Measurements from ENCODE around the gene FOXO1. TPM values are rescaled to one million over a fixed set of nuclear protein-coding genes. Genes with fewer than 3 reads are reported as not detected.

The FOXO1 gene
- total RNA-seq, 4 donors from 2014 or later = 9.1 to 42.3 (median 14.2) TPM

GRCh38 chr13:40639221-40639681, 27.2 kb downstream of the FOXO1 start:
- TF ChIP-seq POLR2A (IDR thresholded peaks at IDR 0.05) = no peak
- no peak for TF ChIP-seq CTCF (IDR thresholded peaks at IDR 0.05)
- Histone ChIP-seq H3K9me3 (no peaks in the 10 kb centered on the region), H3K27me3 (no peaks in the 10 kb centered on the region), H3K27ac (peak overlapping the region in 2 of 4 donors; percentile 46 to 67), H3K4me3 (no peak overlapping the region), H3K4me1 (peaks cover 6 to 88% (median 37%) of the 10 kb centered on the region in 3 donors), H3K36me3 (no peaks in the 10 kb centered on the region)
- no peak for DNase-seq
- intact Hi-C loops (cut with DNase I) = no loop called here
- WGBS, 2 donors = 50 to 61% methylated on average over 4 of the region's 4 CpGs

DNA sequence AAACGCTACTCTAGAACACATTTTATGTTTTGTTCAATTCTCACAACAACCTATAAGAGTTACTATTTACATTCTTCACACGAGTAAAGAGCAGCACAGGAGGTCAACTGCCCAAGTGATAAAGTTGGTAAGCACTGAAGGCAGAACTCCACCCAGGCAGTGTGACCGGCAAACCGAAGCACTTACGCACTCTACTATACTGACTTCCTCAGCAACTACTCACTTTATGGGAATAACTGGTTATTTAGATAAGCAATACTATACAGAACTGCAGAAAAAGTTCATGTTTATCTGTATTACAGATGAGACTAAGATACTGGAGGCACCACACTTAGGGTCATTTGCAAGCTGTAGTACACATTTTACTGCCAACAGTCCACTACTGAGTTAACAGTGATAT, 28.8 kb downstream of the FOXO1 start:
- DNase-seq = no peak
- H3K27ac ChIP-seq = peak overlapping the region in 1 of 4 donors; percentile 7
- H3K4me3 ChIP-seq = no peak overlapping the region
- TF ChIP-seq POLR2A (IDR thresholded peaks at IDR 0.05) (no peak), CTCF (IDR thresholded peaks at IDR 0.05) (no peak)
- 64 to 70% methylated on average over 5 of the region's 5 CpGs for WGBS, 2 donors
- H3K9me3 ChIP-seq = no peaks in the 10 kb centered on the region
- no peaks in the 10 kb centered on the region for H3K36me3 ChIP-seq
- H3K27me3 ChIP-seq = no peaks in the 10 kb centered on the region
- peaks cover 6 to 79% (median 34%) of the 10 kb centered on the region in 3 donors for H3K4me1 ChIP-seq
- intact Hi-C loops (cut with DNase I) = no loop called here

- no peak for DNase-seq
- TF ChIP-seq CTCF (IDR thresholded peaks at IDR 0.05) = no peak
- TF ChIP-seq POLR2A (IDR thresholded peaks at IDR 0.05) = no peak
- H3K27me3 ChIP-seq = no peaks in the 10 kb centered on the region
- no peak overlapping the region for H3K4me3 ChIP-seq
- H3K36me3 ChIP-seq = peaks cover 0 to 5% (median 0%) of the 10 kb centered on the region in 3 donors
- H3K4me1 ChIP-seq = peaks cover 6 to 65% (median 31%) of the 10 kb centered on the region in 3 donors
- intact Hi-C loops (cut with DNase I) = no loop called here
- no peak overlapping the region for H3K27ac ChIP-seq
- H3K9me3 ChIP-seq = no peaks in the 10 kb centered on the region
- 30 to 61% methylated on average over 2 to 4 of the region's 5 CpGs for WGBS, 2 donors
Observed at GRCh38 chr13:40635315-40635995, 31.0 kb downstream of the FOXO1 start.

GRCh38 chr13:40632915-40633314, 33.5 kb downstream of the FOXO1 start:
- Histone ChIP-seq H3K9me3 (no peaks in the 10 kb centered on the region), H3K36me3 (peaks cover 0 to 5% (median 0%) of the 10 kb centered on the region in 3 donors), H3K4me1 (peaks cover 0 to 52% (median 14%) of the 10 kb centered on the region in 3 donors), H3K4me3 (no peak overlapping the region), H3K27ac (no peak overlapping the region), H3K27me3 (no peaks in the 10 kb centered on the region)
- TF ChIP-seq CTCF (IDR thresholded peaks at IDR 0.05) (no peak), POLR2A (IDR thresholded peaks at IDR 0.05) (no peak)
- DNase-seq = no peak
- 84 to 92% methylated on average over 3 of the region's 3 CpGs for WGBS, 2 donors
- intact Hi-C loops (cut with DNase I) = no loop called here

DNA sequence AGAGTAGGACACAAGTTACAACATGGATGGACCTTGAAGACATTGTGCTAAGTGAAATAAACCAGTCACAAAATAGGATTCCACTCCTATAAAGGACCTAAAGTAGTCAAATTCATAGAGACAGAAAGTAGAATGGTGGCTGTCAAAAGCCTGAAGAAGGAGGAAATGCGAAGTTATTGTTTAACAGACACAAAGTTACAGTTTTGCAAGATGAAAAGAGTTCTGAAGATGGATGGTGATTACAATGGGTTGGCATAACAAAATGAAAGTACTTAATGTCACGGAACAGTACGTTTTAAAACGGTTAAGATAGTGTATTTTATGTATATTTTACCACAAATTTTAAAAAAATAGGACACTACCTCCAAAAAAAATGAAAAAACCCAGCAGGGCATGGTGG, 34.8 kb downstream of the FOXO1 start:
- intact Hi-C loops (cut with DNase I) = no loop called here
- Histone ChIP-seq H3K4me3 (no peak overlapping the region), H3K27me3 (no peaks in the 10 kb centered on the region), H3K4me1 (peaks cover 0 to 48% (median 12%) of the 10 kb centered on the region in 3 donors), H3K9me3 (no peaks in the 10 kb centered on the region), H3K27ac (no peak overlapping the region), H3K36me3 (peaks cover 0 to 15% (median 0%) of the 10 kb centered on the region in 3 donors)
- no peak for TF ChIP-seq CTCF (IDR thresholded peaks at IDR 0.05)
- TF ChIP-seq POLR2A (IDR thresholded peaks at IDR 0.05) = no peak
- DNase-seq = no peak
- 81 to 94% methylated on average over 4 of the region's 4 CpGs for WGBS, 2 donors

Measured in esophagus squamous epithelium (tissue), 5 donors.